LNCAP (cell line): ENCODE results near the gene TNFSF15.

Source experiments
- CTCF ChIP-seq: fragments of 450-650 bp; IDR thresholded peaks from 2 replicates; pipeline ENCODE4 v1.5.1; 2017; ENCODE audit warnings: mild to moderate bottlenecking

The TNFSF15 gene

GRCh38 chr9:114830546-114830945 lies 24.7 kb upstream of the TNFSF15 start:
- TF ChIP-seq CTCF, result no peak

- no peak for TF ChIP-seq CTCF
Measured at GRCh38 chr9:114829574-114830440, 24.0 kb upstream of the TNFSF15 start.

GRCh38 chr9:114828303-114828650 lies 22.4 kb upstream of the TNFSF15 start:
- TF ChIP-seq CTCF, result no peak

- TF ChIP-seq CTCF, result no peak
Measured at GRCh38 chr9:114827641-114828302, 21.9 kb upstream of the TNFSF15 start.

GRCh38 chr9:114826431-114826830 lies 20.6 kb upstream of the TNFSF15 start:
- TF ChIP-seq CTCF, result no peak

GRCh38 chr9:114825126-114825795 lies 19.4 kb upstream of the TNFSF15 start:
- TF ChIP-seq CTCF, result no peak

GRCh38 chr9:114824110-114824509 lies 18.3 kb upstream of the TNFSF15 start:
- no peak for TF ChIP-seq CTCF
